GM10266 (cell line): Measurements from ENCODE around the gene HMGN3.
A peak's percentile ranks its signal among the peaks of the same experiment; 100 is the strongest.

ENCODE experiments used
- DNase-seq: peaks from one replicate; pipeline ENCODE4 v3.0.0; 2012; ENCODE audit errors: extremely low spot score
- TF ChIP-seq, protein P1 (sequence below): IDR thresholded peaks from 2 replicates; pipeline ENCODE4 v1.5.1; 2012; ENCODE audit warnings: mild to moderate bottlenecking, low read depth; ENCODE audit not compliant: control insufficient read depth, insufficient read depth; ENCODE audit errors: missing control alignments

HMGN3 gene

DNA sequence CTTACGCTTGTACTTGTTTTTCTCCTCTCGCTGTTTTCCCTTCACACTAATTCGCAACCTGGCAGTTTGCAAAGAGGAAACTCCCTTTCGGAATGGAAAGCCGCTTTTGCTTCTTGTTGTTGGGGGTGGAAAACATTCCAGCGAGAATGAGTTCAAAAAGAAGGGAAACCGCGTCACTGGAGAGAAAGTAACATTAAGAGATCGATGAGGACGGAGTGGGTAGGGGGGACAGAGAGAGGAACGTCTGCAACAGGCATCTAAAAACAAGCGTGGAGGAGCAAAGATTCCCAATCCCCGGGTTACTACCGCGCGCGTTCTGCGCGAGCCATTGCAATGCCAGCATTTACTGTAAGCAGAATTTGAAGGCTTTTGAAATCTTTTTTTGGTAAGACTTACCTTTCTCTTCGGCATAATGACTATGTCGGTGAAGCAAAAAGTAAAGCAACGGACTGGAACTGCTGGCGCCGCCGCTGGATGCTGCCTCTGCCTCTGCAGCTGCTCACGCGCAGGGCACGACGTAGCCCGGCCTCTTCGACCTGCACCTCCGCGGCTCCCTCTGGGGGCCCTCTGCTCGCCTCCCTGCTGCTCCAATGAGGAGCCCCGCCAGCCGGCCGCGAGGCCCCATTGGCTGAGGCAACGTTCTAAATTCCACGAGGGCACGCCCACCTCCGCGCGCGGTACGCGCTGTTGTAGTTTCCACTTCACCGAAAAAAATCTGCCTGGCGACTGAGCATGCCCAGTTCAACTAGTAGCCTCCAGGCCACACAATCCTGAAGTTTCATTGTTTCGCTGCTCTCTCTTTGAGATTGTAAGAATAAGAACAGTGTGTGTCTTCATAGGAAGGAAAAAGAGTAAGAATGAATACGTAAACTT is at the start of gene HMGN3:
Gene HMGN3, minus strand, starts transcription at position 533 of the 873 bp plus-strand sequence.
- peak; percentile 85 for DNase-seq
- TF ChIP-seq, protein P1, sequence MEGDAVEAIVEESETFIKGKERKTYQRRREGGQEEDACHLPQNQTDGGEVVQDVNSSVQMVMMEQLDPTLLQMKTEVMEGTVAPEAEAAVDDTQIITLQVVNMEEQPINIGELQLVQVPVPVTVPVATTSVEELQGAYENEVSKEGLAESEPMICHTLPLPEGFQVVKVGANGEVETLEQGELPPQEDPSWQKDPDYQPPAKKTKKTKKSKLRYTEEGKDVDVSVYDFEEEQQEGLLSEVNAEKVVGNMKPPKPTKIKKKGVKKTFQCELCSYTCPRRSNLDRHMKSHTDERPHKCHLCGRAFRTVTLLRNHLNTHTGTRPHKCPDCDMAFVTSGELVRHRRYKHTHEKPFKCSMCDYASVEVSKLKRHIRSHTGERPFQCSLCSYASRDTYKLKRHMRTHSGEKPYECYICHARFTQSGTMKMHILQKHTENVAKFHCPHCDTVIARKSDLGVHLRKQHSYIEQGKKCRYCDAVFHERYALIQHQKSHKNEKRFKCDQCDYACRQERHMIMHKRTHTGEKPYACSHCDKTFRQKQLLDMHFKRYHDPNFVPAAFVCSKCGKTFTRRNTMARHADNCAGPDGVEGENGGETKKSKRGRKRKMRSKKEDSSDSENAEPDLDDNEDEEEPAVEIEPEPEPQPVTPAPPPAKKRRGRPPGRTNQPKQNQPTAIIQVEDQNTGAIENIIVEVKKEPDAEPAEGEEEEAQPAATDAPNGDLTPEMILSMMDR: peak; percentile 26

DNA sequence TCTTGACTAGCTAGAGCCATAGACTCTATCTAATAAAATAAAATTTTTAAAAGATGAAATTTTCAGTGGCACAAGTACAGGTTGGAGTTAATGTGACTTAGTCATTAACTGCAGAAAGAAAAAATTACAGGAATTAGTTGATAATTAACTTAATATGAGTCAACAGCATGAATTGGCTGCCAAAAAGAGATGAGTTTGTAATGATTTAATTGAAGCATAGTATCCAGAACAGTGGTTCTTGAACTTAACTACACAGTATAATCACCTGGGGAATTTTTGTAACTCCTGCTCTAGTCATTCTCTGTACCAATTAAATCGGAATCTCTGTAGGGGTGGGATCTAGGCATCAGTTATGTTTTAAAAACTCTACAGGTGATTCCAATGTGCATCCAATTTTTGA is 46.3 kb upstream of the HMGN3 start:
- TF ChIP-seq, protein P1: no peak
- DNase-seq: no peak

DNA sequence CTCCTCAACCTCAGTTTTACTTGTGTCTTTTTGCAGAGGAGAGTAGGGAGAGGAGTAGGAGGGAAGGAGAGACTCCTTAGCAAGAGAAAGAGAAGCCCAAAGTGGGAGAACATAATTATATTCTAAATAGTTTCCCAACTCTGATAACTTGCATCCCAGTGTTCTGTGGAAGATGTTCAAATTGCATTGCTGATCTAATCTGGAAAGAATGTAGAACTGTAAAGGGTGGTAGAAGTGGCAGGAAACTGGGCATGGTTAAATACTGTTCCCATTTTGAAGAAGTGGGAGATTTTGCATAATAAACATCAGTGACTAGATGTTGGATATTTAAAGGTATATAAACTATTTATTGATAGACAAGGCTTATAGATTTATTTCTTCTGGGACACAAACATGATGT is 42.6 kb upstream of the HMGN3 start:
- TF ChIP-seq, protein P1: no peak
- DNase-seq: no peak

DNA sequence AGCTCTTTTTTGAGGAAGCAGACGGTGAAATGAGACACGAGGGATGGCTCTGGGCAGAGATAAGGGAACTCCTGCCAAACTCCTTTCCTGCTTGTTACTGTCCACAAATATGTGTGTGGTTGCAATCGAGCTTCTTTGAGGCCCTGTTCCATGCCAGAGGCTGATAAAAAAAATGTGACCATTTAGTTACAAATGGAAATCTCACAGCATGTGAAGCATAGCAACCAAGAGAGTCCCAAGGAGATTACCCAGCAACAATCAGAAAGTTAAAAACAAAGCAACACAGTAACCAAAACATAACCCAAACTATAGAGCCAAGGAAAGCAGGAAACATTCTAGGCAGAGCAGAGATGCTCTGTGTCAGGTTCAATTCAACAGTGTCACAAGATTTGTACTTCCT is 35.4 kb upstream of the HMGN3 start:
- DNase-seq: no peak
- TF ChIP-seq, protein P1: no peak

DNA sequence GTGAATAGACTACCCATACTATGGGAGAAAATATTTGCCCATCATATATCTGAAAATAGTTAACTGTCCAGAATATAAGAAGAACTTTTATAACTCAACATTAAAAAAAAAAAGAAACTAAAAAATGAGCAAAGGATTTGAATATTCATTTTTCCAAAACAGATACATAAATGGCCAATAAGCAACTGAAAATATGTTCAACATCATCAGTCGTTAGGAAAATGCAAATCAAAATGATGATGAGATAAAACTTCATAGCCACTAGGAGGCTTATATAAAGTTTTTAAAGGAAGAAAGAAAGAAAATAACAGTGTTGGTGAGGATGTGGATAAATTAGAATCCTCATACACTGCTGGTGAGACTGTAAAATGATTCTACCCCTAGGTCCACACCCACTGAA is 32.6 kb upstream of the HMGN3 start:
- TF ChIP-seq, protein P1: no peak
- DNase-seq: no peak

DNA sequence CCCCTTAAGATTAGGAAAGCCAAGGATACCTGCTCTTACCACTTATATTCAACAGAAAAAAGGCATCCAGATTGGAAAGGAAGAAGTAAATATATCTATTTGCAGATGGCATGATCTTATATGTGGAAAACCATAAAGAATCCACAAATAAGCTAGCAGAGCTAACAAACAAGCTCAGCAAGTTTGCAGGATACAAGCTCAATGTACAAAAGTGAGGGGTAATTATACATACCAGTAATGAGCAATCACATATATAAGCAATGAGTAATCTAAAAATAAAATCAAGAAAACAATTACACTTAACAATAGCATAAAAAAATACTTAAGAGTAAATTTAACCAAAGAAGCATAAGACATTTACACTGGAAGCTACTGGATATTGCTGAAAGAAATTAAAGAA is 31.6 kb upstream of the HMGN3 start:
- no peak for DNase-seq
- TF ChIP-seq, protein P1: no peak

DNA sequence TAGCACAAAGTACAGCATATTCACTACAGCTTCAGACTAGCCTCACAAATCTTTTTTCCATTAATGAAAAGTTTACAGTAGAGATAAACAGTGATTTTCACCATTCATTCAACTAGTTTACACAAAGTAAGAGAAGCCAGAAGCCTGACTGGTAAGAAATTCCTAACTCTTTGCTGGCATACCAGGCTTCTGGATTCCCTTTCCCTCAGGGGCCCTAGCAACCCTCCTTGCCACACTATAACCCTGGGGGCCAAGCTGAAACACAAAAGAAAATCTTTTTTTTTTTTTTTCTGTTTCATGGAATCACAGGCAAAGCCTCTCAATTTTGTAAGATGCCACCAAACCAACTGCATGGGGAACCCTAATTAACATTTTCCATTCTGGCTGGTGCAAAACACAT is 28.9 kb upstream of the HMGN3 start:
- no peak for DNase-seq
- TF ChIP-seq, protein P1: no peak
